ENCODE measurements around the gene EPAS1.

Gene EPAS1

GRCh38 chr2:46411985-46412384 lies 114.8 kb downstream of the EPAS1 start:
- DNase-seq = no peak
- H3K4me3 ChIP-seq = no peak overlapping the region
- H3K36me3 ChIP-seq = peaks cover 0 to 6% (median 0%) of the 10 kb centered on the region in 3 donors
- no peak for TF ChIP-seq CTCF (IDR thresholded peaks at IDR 0.05)
- intact Hi-C loops (cut with DNase I; ENCODE audit: low total_unique reads) = no loop called here
- H3K9me3 ChIP-seq = peaks cover 0 to 10% (median 7%) of the 10 kb centered on the region in 3 donors
- H3K27ac ChIP-seq = no peak overlapping the region
- H3K4me1 ChIP-seq = peaks cover 0 to 16% (median 7%) of the 10 kb centered on the region in 4 donors
- H3K27me3 ChIP-seq = no peaks in the 10 kb centered on the region

- no peak for DNase-seq
Observed at GRCh38 chr2:46413111-46413510, 115.9 kb downstream of the EPAS1 start.

GRCh38 chr2:46413631-46414030 lies 116.4 kb downstream of the EPAS1 start:
- no peak for DNase-seq
- Histone ChIP-seq H3K27me3 (no peaks in the 10 kb centered on the region), H3K4me1 (peaks cover 0 to 12% (median 6%) of the 10 kb centered on the region in 4 donors), H3K9me3 (peaks cover 0 to 13% (median 7%) of the 10 kb centered on the region in 3 donors), H3K4me3 (no peak overlapping the region), H3K27ac (no peak overlapping the region), H3K36me3 (peaks cover 0 to 6% (median 0%) of the 10 kb centered on the region in 3 donors)
- no peak for TF ChIP-seq CTCF (IDR thresholded peaks at IDR 0.05)
- intact Hi-C loops (cut with DNase I; ENCODE audit: low total_unique reads) = no loop called here

More at GRCh38 chr2:46413111-46413510, 115.9 kb downstream of the EPAS1 start:
- Histone ChIP-seq H3K4me3 (no peak overlapping the region), H3K27me3 (no peaks in the 10 kb centered on the region), H3K27ac (no peak overlapping the region), H3K36me3 (peaks cover 0 to 6% (median 0%) of the 10 kb centered on the region in 3 donors), H3K9me3 (peaks cover 0 to 13% (median 7%) of the 10 kb centered on the region in 3 donors), H3K4me1 (peaks cover 0 to 16% (median 7%) of the 10 kb centered on the region in 4 donors)
- intact Hi-C loops (cut with DNase I; ENCODE audit: low total_unique reads) = no loop called here
- no peak for TF ChIP-seq CTCF (IDR thresholded peaks at IDR 0.05)

GRCh38 chr2:46414701-46415100 lies 117.5 kb downstream of the EPAS1 start:
- no peak overlapping the region for H3K27ac ChIP-seq
- no peak for DNase-seq
- H3K9me3 ChIP-seq = peaks cover 0 to 13% (median 7%) of the 10 kb centered on the region in 3 donors
- no peak overlapping the region for H3K4me3 ChIP-seq
- no peak for TF ChIP-seq CTCF (IDR thresholded peaks at IDR 0.05)
- H3K27me3 ChIP-seq = no peaks in the 10 kb centered on the region
- peaks cover 0 to 6% (median 0%) of the 10 kb centered on the region in 3 donors for H3K36me3 ChIP-seq
- peaks cover 0 to 9% (median under 1%) of the 10 kb centered on the region in 4 donors for H3K4me1 ChIP-seq
- intact Hi-C loops (cut with DNase I; ENCODE audit: low total_unique reads) = no loop called here

GRCh38 chr2:46416280-46416679 lies 119.1 kb downstream of the EPAS1 start:
- no peak for TF ChIP-seq CTCF (IDR thresholded peaks at IDR 0.05)

More at GRCh38 chr2:46416280-46416679, 119.1 kb downstream of the EPAS1 start:
- no peak overlapping the region for H3K27ac ChIP-seq
- H3K4me1 ChIP-seq = no peaks in the 10 kb centered on the region
- H3K27me3 ChIP-seq = no peaks in the 10 kb centered on the region
- H3K4me3 ChIP-seq = no peak overlapping the region
- H3K9me3 ChIP-seq = peaks cover 0 to 13% (median 7%) of the 10 kb centered on the region in 3 donors
- peaks cover 0 to 6% (median 0%) of the 10 kb centered on the region in 3 donors for H3K36me3 ChIP-seq
- intact Hi-C loops (cut with DNase I; ENCODE audit: low total_unique reads) = no loop called here
- DNase-seq = no peak

Measured in tibial artery (tissue), 4 donors.